ENCODE data around the gene ATP1A3. TPM values are rescaled to one million over a fixed set of nuclear protein-coding genes. Genes with fewer than 3 reads are reported as not detected.
"Not testable (repeated sequence)": the region's sequence is repeated elsewhere in the genome, so short reads cannot be mapped to it uniquely, and the experiment has no call there.

The ATP1A3 gene
- total RNA-seq, 1 experiment from 2014 or later: 34.2 TPM

DNA sequence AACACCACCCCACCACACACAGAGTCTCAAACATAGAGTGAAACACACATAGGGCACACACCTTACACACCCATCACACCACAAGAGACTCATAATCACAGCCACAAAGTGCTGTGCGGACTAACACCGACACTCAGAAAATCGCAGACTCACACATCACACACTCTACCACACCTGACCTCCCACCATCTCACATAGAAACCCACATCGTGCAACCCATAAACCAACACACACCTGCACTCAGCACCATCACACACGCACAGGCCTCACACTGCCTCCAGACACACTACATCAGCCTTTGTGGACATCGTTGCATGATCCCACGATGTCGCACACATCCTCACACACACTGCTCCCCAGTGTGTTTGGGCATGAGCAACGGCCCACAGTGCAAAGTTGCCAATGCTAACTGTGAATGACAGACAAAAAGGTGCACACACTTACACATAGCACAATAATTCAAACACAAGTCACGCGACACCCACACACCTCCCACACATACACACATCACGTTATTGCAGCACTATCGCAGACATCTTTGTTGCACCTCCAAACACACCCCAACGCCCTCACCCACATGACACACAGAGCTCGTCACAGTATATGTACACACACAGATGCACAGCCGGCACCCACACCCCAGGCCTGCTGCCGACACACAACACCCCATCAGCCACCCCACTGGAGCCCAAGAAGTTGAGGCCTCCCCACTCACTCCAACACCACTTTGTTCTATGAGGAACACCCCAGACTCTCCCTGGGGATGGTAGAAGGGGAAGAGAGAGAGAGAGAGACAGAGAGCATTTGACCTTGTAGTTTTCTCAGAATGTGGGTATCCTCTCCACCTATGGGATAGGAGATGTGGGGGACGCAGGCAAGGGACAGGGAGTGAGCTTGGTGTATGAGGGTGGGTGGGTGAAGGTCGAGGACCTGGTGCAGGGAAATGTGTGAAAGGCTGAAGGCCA, 1.2 kb upstream of the ATP1A3 start:
- Mint-ChIP-seq H3K36me3 (no peaks in the 10 kb centered on the region), H3K27ac (no peak overlapping the region), H3K4me3 (peak overlapping the region; percentile 2), H3K27me3 (ENCODE audit: low read depth) (peaks cover 58% of the 10 kb centered on the region), H3K4me1 (peaks cover 29% of the 10 kb centered on the region), H3K9me3 (no peaks in the 10 kb centered on the region)
- TF ChIP-seq PRRX2 (CRISPR knock-in tag; IDR thresholded peaks at IDR 0.05) (no peak), NFE2L1 (CRISPR knock-in tag; IDR thresholded peaks at IDR 0.05) (0 out of 2 replicates have a peak, but pooled peaks have one; percentile 18)
- CTCF ChIA-PET: interaction anchor here (1.1 to 1.5 kb wide), 2 partner anchors 36 to 40 kb away, joined by 5 to 10 read pairs; partner anchors contain the start of gene RABAC1
- POLR2A ChIA-PET: no interaction called here
- no peak for ATAC-seq
- no peak for DNase-seq (ENCODE audit: low spot score)

DNA sequence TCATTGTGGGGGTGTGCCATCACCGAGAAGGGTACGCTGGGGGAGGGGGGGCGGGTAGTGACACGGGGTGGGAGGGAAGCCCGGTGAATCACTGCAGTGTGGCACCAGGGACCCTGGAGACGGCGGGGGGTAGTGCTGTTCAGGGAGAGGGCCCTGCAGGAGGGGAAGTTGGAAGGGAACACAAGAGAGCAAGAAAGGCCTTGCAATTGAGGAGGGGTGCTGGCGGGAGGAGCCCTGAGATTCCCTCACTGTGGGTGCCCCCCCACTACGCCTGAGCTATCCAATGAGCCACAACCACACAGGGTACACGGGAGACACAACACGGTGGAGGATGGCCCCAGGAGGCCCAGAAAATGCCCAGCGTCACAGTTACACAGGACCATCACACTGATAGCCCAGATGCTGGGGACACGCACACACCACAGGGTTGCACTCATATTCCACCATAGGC, 516 bp upstream of the ATP1A3 start:
- H3K27ac Mint-ChIP-seq: no peak overlapping the region
- no peaks in the 10 kb centered on the region for H3K9me3 Mint-ChIP-seq
- CTCF ChIA-PET: interaction anchor here (1.2 kb wide), 1 partner anchor 121 kb away, joined by 3 read pairs; no protein-coding TSS in a partner anchor
- peaks cover 50% of the 10 kb centered on the region for H3K27me3 Mint-ChIP-seq (ENCODE audit: low read depth)
- DNase-seq (ENCODE audit: low spot score) (no peak), ATAC-seq (no peak)
- H3K36me3 Mint-ChIP-seq: no peaks in the 10 kb centered on the region
- H3K4me1 Mint-ChIP-seq: peaks cover 26% of the 10 kb centered on the region
- H3K4me3 Mint-ChIP-seq: peak overlapping the region; percentile 2
- no peak for TF ChIP-seq ZBTB21 (CRISPR knock-in tag; IDR thresholded peaks at IDR 0.05; ENCODE audit: borderline replicate concordance)
- TF ChIP-seq, protein P1, sequence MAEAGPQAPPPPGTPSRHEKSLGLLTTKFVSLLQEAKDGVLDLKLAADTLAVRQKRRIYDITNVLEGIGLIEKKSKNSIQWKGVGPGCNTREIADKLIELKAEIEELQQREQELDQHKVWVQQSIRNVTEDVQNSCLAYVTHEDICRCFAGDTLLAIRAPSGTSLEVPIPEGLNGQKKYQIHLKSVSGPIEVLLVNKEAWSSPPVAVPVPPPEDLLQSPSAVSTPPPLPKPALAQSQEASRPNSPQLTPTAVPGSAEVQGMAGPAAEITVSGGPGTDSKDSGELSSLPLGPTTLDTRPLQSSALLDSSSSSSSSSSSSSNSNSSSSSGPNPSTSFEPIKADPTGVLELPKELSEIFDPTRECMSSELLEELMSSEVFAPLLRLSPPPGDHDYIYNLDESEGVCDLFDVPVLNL (CRISPR knock-in tag; IDR thresholded peaks at IDR 0.05; ENCODE audit: borderline replicate concordance, low read depth): no peak
- TF ChIP-seq TP53 (CRISPR knock-in tag; IDR thresholded peaks at IDR 0.05): no peak
- TF ChIP-seq, protein P2, sequence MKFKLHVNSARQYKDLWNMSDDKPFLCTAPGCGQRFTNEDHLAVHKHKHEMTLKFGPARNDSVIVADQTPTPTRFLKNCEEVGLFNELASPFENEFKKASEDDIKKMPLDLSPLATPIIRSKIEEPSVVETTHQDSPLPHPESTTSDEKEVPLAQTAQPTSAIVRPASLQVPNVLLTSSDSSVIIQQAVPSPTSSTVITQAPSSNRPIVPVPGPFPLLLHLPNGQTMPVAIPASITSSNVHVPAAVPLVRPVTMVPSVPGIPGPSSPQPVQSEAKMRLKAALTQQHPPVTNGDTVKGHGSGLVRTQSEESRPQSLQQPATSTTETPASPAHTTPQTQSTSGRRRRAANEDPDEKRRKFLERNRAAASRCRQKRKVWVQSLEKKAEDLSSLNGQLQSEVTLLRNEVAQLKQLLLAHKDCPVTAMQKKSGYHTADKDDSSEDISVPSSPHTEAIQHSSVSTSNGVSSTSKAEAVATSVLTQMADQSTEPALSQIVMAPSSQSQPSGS (CRISPR knock-in tag; IDR thresholded peaks at IDR 0.05; ENCODE audit: borderline replicate concordance, low read depth): no peak
- TF ChIP-seq, protein P3, sequence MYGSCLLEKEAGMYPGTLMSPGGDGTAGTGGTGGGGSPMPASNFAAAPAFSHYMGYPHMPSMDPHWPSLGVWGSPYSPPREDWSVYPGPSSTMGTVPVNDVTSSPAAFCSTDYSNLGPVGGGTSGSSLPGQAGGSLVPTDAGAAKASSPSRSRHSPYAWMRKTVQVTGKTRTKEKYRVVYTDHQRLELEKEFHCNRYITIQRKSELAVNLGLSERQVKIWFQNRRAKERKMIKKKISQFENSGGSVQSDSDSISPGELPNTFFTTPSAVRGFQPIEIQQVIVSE (CRISPR knock-in tag; IDR thresholded peaks at IDR 0.05; ENCODE audit: borderline replicate concordance): no peak
- POLR2A ChIA-PET: no interaction called here

DNA sequence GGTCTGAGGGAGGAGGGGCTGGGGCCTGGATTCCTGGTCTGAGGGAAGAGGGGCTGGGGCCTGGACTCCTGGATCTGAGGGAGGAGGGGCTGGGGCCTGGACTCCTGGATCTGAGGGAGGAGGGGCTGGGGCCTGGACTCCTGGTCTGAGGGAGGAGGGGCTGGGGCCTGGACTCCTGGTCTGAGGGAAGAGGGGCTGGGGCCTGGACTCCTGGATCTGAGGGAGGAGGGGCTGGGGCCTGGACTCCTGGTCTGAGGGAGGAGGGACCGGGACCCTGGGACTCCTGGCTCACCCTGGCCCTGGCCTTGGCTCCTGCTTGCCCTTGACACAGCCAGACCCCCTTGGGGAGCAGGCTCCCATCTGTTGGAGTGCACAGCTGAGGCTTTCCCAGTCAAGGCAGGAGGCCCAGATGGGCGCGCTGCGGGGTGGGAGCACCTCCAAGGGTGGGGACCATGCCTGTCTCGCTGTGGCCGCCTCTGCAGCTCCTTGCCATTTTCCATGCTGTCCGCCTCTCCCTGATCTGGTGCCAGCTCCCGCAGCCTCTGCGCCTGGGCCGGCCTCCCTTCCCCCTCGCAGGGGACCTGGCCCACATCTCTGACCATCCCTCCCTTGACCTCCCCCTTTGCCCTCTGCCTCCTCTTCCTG, 2.0 kb downstream of the ATP1A3 start:
- H3K4me3 Mint-ChIP-seq; H3K36me3 Mint-ChIP-seq; POLR2A ChIA-PET; DNase-seq (ENCODE audit: low spot score); ATAC-seq; H3K27ac Mint-ChIP-seq; H3K9me3 Mint-ChIP-seq: not testable (repeated sequence)
- CTCF ChIA-PET: interaction anchor here (1.2 to 2.3 kb wide), 3 partner anchors 31 to 43 kb away, joined by 3 to 7 read pairs (median 4); partner anchors contain the start of gene RABAC1
- peaks cover 33% of the 10 kb centered on the region for H3K27me3 Mint-ChIP-seq (ENCODE audit: low read depth)
- H3K4me1 Mint-ChIP-seq: peaks cover 15% of the 10 kb centered on the region

DNA sequence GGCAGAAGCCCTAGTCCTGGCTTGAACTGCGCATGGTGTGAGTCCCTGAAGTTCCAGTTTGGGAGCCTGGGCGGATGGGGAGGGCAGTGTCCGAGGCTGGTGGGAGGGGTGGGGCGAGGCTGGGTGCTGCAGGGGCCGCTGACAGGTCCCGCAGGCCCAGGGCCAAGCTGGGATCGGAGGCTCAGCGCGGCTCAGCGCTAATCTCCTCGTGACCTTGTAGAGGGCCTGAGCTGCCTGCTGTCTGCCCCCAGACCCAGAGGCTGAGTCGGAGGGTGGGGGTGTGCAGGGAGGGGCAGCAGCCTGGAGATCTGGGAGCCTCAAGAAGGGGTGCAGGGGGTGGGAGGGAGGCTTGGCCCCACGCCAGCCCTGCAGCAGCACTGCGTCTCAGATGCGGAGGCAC, 3.0 kb downstream of the ATP1A3 start:
- DNase-seq (ENCODE audit: low spot score) (no peak), ATAC-seq (no peak)
- H3K27me3 Mint-ChIP-seq (ENCODE audit: low read depth): peaks cover 22% of the 10 kb centered on the region
- H3K9me3 Mint-ChIP-seq: no peaks in the 10 kb centered on the region
- H3K36me3 Mint-ChIP-seq: peaks cover 7% of the 10 kb centered on the region
- POLR2A ChIA-PET: no interaction called here
- H3K27ac Mint-ChIP-seq: no peak overlapping the region
- H3K4me1 Mint-ChIP-seq: peaks cover 9% of the 10 kb centered on the region
- CTCF ChIA-PET: interaction anchor here (1.4 kb wide), 1 partner anchor 32 kb away, joined by 3 read pairs; the partner anchor contains the start of gene RABAC1
- H3K4me3 Mint-ChIP-seq: no peak overlapping the region
- TF ChIP-seq, protein P4, sequence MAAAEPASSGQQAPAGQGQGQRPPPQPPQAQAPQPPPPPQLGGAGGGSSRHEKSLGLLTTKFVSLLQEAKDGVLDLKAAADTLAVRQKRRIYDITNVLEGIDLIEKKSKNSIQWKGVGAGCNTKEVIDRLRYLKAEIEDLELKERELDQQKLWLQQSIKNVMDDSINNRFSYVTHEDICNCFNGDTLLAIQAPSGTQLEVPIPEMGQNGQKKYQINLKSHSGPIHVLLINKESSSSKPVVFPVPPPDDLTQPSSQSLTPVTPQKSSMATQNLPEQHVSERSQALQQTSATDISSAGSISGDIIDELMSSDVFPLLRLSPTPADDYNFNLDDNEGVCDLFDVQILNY (CRISPR knock-in tag; IDR thresholded peaks at IDR 0.05): no peak
- TF ChIP-seq NFATC4 (CRISPR knock-in tag; IDR thresholded peaks at IDR 0.05): no peak
- no peak for TF ChIP-seq SMAD3 (CRISPR knock-in tag; IDR thresholded peaks at IDR 0.05; ENCODE audit: borderline replicate concordance)
- no peak for TF ChIP-seq FOXP1 (CRISPR knock-in tag; IDR thresholded peaks at IDR 0.05; ENCODE audit: borderline replicate concordance)
- TF ChIP-seq ETV6 (CRISPR knock-in tag; IDR thresholded peaks at IDR 0.05): no peak
- TF ChIP-seq, protein P5, sequence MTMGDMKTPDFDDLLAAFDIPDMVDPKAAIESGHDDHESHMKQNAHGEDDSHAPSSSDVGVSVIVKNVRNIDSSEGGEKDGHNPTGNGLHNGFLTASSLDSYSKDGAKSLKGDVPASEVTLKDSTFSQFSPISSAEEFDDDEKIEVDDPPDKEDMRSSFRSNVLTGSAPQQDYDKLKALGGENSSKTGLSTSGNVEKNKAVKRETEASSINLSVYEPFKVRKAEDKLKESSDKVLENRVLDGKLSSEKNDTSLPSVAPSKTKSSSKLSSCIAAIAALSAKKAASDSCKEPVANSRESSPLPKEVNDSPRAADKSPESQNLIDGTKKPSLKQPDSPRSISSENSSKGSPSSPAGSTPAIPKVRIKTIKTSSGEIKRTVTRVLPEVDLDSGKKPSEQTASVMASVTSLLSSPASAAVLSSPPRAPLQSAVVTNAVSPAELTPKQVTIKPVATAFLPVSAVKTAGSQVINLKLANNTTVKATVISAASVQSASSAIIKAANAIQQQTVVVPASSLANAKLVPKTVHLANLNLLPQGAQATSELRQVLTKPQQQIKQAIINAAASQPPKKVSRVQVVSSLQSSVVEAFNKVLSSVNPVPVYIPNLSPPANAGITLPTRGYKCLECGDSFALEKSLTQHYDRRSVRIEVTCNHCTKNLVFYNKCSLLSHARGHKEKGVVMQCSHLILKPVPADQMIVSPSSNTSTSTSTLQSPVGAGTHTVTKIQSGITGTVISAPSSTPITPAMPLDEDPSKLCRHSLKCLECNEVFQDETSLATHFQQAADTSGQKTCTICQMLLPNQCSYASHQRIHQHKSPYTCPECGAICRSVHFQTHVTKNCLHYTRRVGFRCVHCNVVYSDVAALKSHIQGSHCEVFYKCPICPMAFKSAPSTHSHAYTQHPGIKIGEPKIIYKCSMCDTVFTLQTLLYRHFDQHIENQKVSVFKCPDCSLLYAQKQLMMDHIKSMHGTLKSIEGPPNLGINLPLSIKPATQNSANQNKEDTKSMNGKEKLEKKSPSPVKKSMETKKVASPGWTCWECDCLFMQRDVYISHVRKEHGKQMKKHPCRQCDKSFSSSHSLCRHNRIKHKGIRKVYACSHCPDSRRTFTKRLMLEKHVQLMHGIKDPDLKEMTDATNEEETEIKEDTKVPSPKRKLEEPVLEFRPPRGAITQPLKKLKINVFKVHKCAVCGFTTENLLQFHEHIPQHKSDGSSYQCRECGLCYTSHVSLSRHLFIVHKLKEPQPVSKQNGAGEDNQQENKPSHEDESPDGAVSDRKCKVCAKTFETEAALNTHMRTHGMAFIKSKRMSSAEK (CRISPR knock-in tag; IDR thresholded peaks at IDR 0.05; ENCODE audit: borderline replicate concordance): no peak

Data from WTC11 (cell line).